ENCODE data around the gene TMEM92.
"Not testable (repeated sequence)": the region's sequence is repeated elsewhere in the genome, so short reads cannot be mapped to it uniquely, and the experiment has no call there.

TMEM92 gene

GRCh38 chr17:50301891-50302584, 27.8 kb downstream of the TMEM92 start:
- DNase-seq: no peak

GRCh38 chr17:50303051-50303450, 28.8 kb downstream of the TMEM92 start:
- no peak for DNase-seq

- DNase-seq: no peak
These were observed 29.3 kb downstream of the TMEM92 start for GRCh38 chr17:50303596-50303995.

DNA sequence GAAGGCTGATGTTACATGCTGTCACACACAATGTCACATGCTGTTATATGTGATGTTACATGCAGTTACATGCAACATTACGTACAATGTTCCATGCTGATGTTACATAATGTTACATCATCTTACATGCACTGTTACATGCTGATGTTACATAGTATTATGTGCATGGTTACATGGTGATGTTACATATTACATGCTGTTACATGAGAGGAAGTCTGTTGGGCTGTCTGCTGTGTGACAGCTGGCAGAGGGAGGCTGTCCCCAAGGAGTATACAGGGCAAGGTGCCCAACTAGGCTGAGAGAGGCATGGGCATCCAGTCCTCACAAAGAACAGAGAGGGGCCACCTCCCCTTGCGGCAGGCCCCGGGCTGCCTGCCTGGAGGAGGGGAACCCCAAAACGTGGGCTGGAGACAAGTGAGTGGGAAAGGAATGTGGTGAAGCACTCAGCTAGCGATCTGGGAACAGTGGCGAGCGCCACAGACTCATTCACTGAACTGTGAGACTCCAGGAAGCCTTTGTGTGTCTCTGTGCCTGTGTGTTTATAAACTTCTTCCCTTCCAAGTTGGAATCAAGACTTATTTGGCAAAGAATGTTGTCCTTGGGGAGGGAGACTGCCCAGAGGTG, 30.6 kb downstream of the TMEM92 start:
- no peak for DNase-seq

DNA sequence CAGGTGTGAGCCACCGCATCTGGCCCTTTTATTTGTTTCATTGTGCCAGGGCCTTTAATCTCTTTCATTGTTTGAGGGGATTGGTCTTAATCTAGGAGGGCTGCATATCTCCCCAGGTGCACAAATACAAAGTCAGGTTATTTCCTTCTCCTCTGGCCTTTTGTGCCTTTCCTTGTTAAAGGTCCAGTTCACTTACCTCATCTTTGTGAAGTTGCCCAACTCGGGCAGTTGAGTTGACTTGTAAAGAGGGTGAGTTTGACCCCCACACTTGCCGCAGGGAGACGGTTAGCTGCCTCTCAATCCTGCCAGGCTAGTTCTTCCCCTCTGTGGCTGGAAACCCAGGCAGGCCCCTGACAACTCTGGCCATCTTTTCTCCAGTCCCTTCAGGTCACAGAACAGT, 33.4 kb downstream of the TMEM92 start:
- DNase-seq: no peak

- DNase-seq: no peak
These were observed 34.4 kb downstream of the TMEM92 start for GRCh38 chr17:50308666-50309065.

GRCh38 chr17:50310455-50311111, 36.3 kb downstream of the TMEM92 start:
- no peak for DNase-seq

DNA sequence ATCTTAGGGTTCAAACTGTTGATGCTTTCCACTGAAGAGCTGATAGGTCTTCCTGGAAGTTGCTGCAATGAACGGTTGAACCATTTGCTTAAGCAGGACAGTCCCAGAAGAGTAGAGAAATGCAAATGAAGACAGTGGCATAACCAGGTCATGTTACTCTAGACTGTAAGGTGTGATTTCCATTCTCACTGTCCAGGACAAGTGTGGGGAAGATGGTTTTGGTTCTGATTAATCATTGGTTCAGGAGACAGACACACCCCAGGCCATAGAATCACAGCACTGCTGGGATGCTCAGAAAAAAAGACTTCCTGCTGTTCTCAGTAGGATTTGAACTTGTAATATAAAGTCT, 36.8 kb downstream of the TMEM92 start:
- DNase-seq: no peak

DNA sequence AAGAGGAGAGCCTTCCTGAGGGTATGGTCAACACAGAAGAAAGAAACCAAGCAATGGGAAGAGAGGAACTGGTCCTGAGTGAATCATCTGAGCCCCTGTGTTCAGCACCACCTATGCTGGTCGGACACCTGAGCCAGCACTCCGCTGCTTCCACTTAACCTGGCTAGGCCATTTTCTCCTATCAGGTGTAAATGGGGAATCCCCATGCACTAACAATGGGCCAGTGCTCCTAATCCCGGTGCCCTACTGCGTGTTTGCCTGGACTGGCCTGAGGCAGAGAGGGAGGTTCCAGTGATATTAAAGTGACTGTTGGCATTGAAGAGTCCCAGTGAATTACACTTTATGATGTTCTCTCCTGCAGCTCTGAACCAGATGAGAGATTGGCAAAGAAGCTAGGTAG, 37.2 kb downstream of the TMEM92 start:
- DNase-seq: no peak

- no peak for DNase-seq
These were observed 38.0 kb downstream of the TMEM92 start for GRCh38 chr17:50312308-50312707.

- DNase-seq: no peak
These were observed 40.3 kb downstream of the TMEM92 start for GRCh38 chr17:50314456-50315011.

- no peak for DNase-seq
These were observed 41.8 kb downstream of the TMEM92 start for GRCh38 chr17:50316016-50316587.

GRCh38 chr17:50316660-50317059, 42.4 kb downstream of the TMEM92 start:
- not testable (repeated sequence) for DNase-seq

GRCh38 chr17:50317121-50317520, 42.9 kb downstream of the TMEM92 start:
- DNase-seq: no peak

GRCh38 chr17:50318501-50319285, 44.4 kb downstream of the TMEM92 start:
- DNase-seq: no peak

GRCh38 chr17:50319306-50320004, 45.2 kb downstream of the TMEM92 start:
- no peak for DNase-seq

DNA sequence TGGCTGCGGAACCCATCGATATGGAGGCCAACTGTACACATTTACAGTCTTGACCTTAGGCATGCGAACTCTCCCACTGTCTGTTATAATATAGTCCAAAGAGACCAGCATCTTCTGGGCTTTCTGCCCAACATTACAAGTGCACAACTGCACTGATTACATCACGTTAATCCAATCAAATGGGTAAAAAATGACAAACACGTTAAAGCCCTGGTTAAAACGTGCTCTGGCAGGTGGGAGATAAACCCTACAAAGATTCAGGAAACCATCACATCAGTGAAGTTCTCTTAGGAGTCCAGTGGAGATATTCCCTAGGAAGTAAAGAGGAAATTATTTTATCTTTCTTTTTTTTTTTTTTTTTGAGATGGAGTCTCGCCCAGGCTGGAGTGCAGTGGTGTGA, 48.0 kb downstream of the TMEM92 start:
- no peak for DNase-seq

- DNase-seq: no peak
These were observed 48.8 kb downstream of the TMEM92 start for GRCh38 chr17:50323060-50323459.

GRCh38 chr17:50325906-50326305, 51.6 kb downstream of the TMEM92 start:
- DNase-seq: no peak

- no peak for DNase-seq
These were observed 52.6 kb downstream of the TMEM92 start for GRCh38 chr17:50326831-50327364.

- no peak for DNase-seq
These were observed 54.4 kb downstream of the TMEM92 start for GRCh38 chr17:50328363-50329325.
